CD4-positive, CD25-positive, alpha-beta regulatory T cell (primary cell): ENCODE measurements around the gene MAP3K9. TPM values are rescaled to one million over a fixed set of nuclear protein-coding genes. Genes with fewer than 3 reads are reported as not detected.
"Not testable (repeated sequence)": the region's sequence is repeated elsewhere in the genome, so short reads cannot be mapped to it uniquely, and the experiment has no call there.

Experiments used
- ATAC-seq, 2 donors: fragments of 150-1000 bp; cut with Tn5 transposase; one replicate each; pipeline ENCODE4 v1.10.0; 2021; ENCODE audit warnings: low read depth in 2 of 2, moderate number of reproducible peaks in 2 of 2, moderate library complexity in 1 of 2
- DNase-seq, 3 donors: peaks; one replicate each; pipeline versions ENCODE4 v3.0.0 to v3.0.0-alpha.2; 2012 to 2022; ENCODE audit warnings: mixed read lengths in 1 of 3
- H3K27ac ChIP-seq: one replicate; pipeline ENCODE4 v1.7.0; 2013; ENCODE audit warnings: mild to moderate bottlenecking, low read length; ENCODE audit not compliant: insufficient read depth, poor library complexity, severe bottlenecking
- H3K27me3 ChIP-seq: one replicate; pipeline ENCODE4 v1.7.0; 2013; ENCODE audit warnings: low read length; ENCODE audit not compliant: control insufficient read depth, insufficient read depth
- H3K36me3 ChIP-seq: one replicate; pipeline ENCODE4 v1.7.0; 2013; ENCODE audit warnings: mild to moderate bottlenecking, low read length, moderate library complexity; ENCODE audit not compliant: control insufficient read depth, insufficient read depth
- H3K4me1 ChIP-seq: 2 replicates; pipeline ENCODE4 v1.7.0; 2013; ENCODE audit warnings: mild to moderate bottlenecking, low read length; ENCODE audit not compliant: insufficient read depth, control insufficient read depth, poor library complexity, severe bottlenecking
- H3K4me3 ChIP-seq: one replicate; pipeline ENCODE4 v1.7.0; 2013; ENCODE audit warnings: low read depth, mild to moderate bottlenecking, low read length, moderate library complexity
- H3K9me3 ChIP-seq, 2 experiments: 1 replicate in 1 of 2; 2 replicates in 1 of 2; pipeline ENCODE4 v1.7.0; 2013; ENCODE audit warnings: low read length in 2 of 2, mild to moderate bottlenecking in 1 of 2, moderate library complexity in 1 of 2; ENCODE audit not compliant: control insufficient read depth in 2 of 2
- H3K27ac Mint-ChIP-seq, 3 donors: one replicate each; pipeline ENCODE4 v1.8.0; 2020 to 2022; ENCODE audit warnings: mild to moderate bottlenecking in 3 of 3, mixed read lengths in 3 of 3, moderate library complexity in 2 of 3
- H3K27me3 Mint-ChIP-seq: one replicate; pipeline ENCODE4 v1.8.0; 2022; ENCODE audit warnings: mild to moderate bottlenecking, mixed read lengths
- H3K36me3 Mint-ChIP-seq: one replicate; pipeline ENCODE4 v1.8.0; 2020; ENCODE audit warnings: mixed read lengths
- H3K4me1 Mint-ChIP-seq, 4 donors: one replicate each; pipeline ENCODE4 v1.8.0; 2020 to 2022; ENCODE audit warnings: mixed read lengths in 4 of 4, mild to moderate bottlenecking in 1 of 4
- H3K4me3 Mint-ChIP-seq, 4 donors: one replicate each; pipeline ENCODE4 v1.8.0; 2020 to 2022; ENCODE audit warnings: mild to moderate bottlenecking in 4 of 4, mixed read lengths in 4 of 4, moderate library complexity in 3 of 4
- H3K9me3 Mint-ChIP-seq, 7 donors: one replicate each; pipeline ENCODE4 v1.8.0; 2020 to 2022; ENCODE audit warnings: mixed read lengths in 7 of 7, mild to moderate bottlenecking in 3 of 7, moderate library complexity in 2 of 7
- polyA plus RNA-seq, 4 donors: library from polyadenylated mRNA; unstranded; fragments of 300-500 nt; fragmentation: Illumina TruSeq; gene quantifications; one replicate each; pipeline ENCODE4 v1.2.3, GENCODE V29; 2021
- total RNA-seq: library from RNA; stranded (reverse); gene quantifications from one replicate; pipeline ENCODE4 v1.2.3, GENCODE V29; 2022

Gene MAP3K9
- total RNA-seq (15.7 TPM), polyA plus RNA-seq (1 to 10 TPM; 1.1 to 1.7 (median 1.4) TPM)

DNA sequence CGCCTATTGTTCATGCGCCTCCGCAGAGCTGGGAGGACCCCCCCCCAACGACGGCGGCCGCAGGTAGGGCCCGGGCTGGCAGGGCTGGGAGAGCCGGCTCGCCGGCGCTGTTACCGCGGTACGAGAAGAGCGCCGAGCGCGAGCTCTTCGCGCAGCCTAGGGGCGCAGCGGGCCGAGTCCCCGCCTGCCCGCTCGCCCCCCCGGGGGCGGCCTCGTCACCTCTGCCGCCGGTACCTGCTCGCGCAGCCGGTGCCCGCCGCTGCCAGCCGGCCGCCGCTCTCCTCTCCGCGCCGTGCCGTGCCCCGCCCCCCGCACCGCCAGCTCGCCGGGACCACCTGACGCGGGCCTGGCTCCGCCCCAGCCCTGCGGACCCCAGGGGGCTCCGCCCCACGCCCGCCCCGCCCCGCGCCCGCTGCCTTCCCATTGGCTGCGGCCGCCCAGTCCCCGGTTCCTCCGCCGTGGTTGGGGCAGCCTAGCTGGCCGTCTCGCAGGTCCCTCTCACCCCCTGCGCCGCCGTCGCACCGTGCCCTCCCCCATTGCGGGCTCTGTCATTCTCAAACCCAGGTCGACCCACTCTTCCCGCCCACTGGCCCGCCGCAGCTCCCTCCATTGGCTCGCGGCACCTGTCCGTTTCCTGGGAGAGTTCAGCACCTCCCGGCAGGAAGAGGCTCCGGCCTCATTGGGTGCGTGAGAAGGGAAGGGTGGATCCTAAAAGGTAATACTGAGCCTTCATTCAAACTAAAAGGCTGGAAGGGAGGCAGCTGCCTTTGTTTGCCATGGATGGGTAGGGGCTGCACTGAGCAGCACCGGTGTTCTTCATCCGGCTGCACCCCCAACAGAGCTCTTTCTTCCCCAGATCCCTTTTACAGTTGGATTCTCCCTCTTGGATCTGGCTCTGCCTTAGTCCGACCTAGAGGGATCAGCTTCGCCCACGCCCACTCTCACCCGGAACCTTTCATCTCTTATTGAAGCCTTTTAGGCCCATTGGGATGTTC, at the start of gene MAP3K9:
TSS of gene MAP3K9 (minus strand) at position 289 of the 995 bp plus-strand sequence. CDS start 342 bp downstream, outside the sequence.
- ATAC-seq, result peak; percentile 84 to 86
- Histone ChIP-seq H3K36me3 (no peaks in the 10 kb centered on the region), H3K4me3 (peak within 1 kb of the TSS; percentile 75), H3K27me3 (no peaks in the 10 kb centered on the region), H3K4me1 (peaks cover 16% of the 10 kb centered on the region), H3K27ac (peak within 1 kb of the TSS; percentile 68), H3K9me3 (no peaks in the 10 kb centered on the region)
- Mint-ChIP-seq H3K36me3 (no peaks in the 10 kb centered on the region), H3K4me1 (peaks cover 0 to 17% (median 10%) of the 10 kb centered on the region in 4 donors), H3K9me3 (no peaks in the 10 kb centered on the region), H3K27ac (peak within 1 kb of the TSS; percentile 59 to 92 (median 87)), H3K27me3 (no peaks in the 10 kb centered on the region), H3K4me3 (peak within 1 kb of the TSS; percentile 82 to 93 (median 87))
- DNase-seq, result peak; percentile 80 to 98 (median 89)

- Histone ChIP-seq H3K27me3 (no peaks in the 10 kb centered on the region), H3K4me3 (no peak overlapping the region), H3K9me3 (no peaks in the 10 kb centered on the region), H3K27ac (no peak overlapping the region), H3K4me1 (no peaks in the 10 kb centered on the region), H3K36me3 (no peaks in the 10 kb centered on the region)
- peaks cover 0 to 3% (median 0%) of the 10 kb centered on the region in 7 donors for H3K9me3 Mint-ChIP-seq
- H3K27me3 Mint-ChIP-seq, result no peaks in the 10 kb centered on the region
- peaks cover 0 to 5% (median 0%) of the 10 kb centered on the region in 4 donors for H3K4me1 Mint-ChIP-seq
- DNase-seq, result no peak
- no peak overlapping the region for H3K27ac Mint-ChIP-seq
- H3K4me3 Mint-ChIP-seq, result no peak overlapping the region
- no peaks in the 10 kb centered on the region for H3K36me3 Mint-ChIP-seq
- no peak for ATAC-seq
These were observed 49.3 kb upstream of the MAP3K9 start for GRCh38 chr14:70858641-70859040.

DNA sequence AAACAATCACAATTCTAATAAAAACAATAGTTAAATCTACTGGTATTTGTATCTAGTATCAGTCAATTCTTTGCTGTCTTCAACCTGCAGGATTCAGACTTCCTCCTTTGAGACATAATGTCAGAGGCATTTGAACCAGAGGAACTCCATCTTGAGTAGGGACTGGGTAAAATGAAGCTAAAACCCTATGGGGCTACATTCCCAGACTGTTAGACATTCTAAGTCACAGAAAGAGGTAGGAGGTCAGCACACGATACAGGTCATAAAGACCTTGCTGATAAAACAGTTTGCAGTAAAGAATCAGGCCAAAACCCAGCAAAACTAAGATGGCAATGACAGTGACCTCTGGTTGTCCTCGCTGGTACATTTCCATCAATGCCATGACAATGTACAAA, 48.2 kb upstream of the MAP3K9 start:
- Mint-ChIP-seq H3K36me3 (no peaks in the 10 kb centered on the region), H3K27me3 (no peaks in the 10 kb centered on the region)
- no peak for ATAC-seq

GRCh38 chr14:70856851-70857495, 47.7 kb upstream of the MAP3K9 start:
- H3K27me3 Mint-ChIP-seq, result no peaks in the 10 kb centered on the region
- peaks cover 0 to 5% (median 0%) of the 10 kb centered on the region in 4 donors for H3K4me1 Mint-ChIP-seq
- no peaks in the 10 kb centered on the region for H3K4me1 ChIP-seq
- DNase-seq (peak in 1 of 3 donors; percentile 28), ATAC-seq (peak in 1 of 2 donors; percentile 31)
- H3K36me3 Mint-ChIP-seq, result no peaks in the 10 kb centered on the region
- H3K4me3 ChIP-seq, result no peak overlapping the region
- H3K27me3 ChIP-seq, result no peaks in the 10 kb centered on the region
- H3K9me3 Mint-ChIP-seq, result peaks cover 0 to 3% (median 0%) of the 10 kb centered on the region in 7 donors
- H3K9me3 ChIP-seq, result no peaks in the 10 kb centered on the region
- no peak overlapping the region for H3K27ac ChIP-seq
- no peak overlapping the region for H3K27ac Mint-ChIP-seq
- no peaks in the 10 kb centered on the region for H3K36me3 ChIP-seq
- H3K4me3 Mint-ChIP-seq, result no peak overlapping the region

More for the DNA sequence above, 48.2 kb upstream of the MAP3K9 start:
- H3K9me3 ChIP-seq, result no peaks in the 10 kb centered on the region
- Mint-ChIP-seq H3K4me3 (no peak overlapping the region), H3K27ac (no peak overlapping the region), H3K9me3 (peaks cover 0 to 3% (median 0%) of the 10 kb centered on the region in 7 donors), H3K4me1 (peaks cover 0 to 5% (median 0%) of the 10 kb centered on the region in 4 donors)
- no peaks in the 10 kb centered on the region for H3K36me3 ChIP-seq
- H3K27me3 ChIP-seq, result no peaks in the 10 kb centered on the region
- H3K27ac ChIP-seq, result no peak overlapping the region
- H3K4me3 ChIP-seq, result no peak overlapping the region
- DNase-seq, result no peak
- no peaks in the 10 kb centered on the region for H3K4me1 ChIP-seq

- no peak overlapping the region for H3K4me3 Mint-ChIP-seq
These were observed 46.2 kb upstream of the MAP3K9 start for GRCh38 chr14:70855486-70855885.

DNA sequence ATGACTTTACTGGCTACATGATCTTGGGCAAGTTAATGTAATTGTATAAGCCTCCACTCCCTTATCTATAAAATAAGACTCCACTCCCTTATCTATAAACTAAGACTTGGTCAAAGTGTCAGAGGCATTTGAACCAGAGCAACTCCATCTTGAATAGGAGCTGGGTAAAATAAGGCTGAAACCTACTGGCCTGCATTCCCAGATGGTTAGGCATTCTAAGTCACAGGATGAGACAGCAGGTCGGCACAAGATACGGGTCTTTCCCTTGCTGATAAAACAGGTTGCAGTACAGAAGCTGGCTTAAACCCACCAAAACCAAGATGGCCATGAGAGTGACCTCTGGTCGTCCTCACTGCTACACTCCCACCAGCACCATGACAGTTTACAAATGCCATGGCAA, 44.3 kb upstream of the MAP3K9 start:
- not testable (repeated sequence) for H3K4me1 Mint-ChIP-seq, H3K27me3 Mint-ChIP-seq, H3K9me3 Mint-ChIP-seq, H3K4me1 ChIP-seq, H3K4me3 Mint-ChIP-seq, H3K9me3 ChIP-seq, H3K27ac Mint-ChIP-seq, H3K27ac ChIP-seq, H3K36me3 ChIP-seq, H3K4me3 ChIP-seq, ATAC-seq, DNase-seq, H3K36me3 Mint-ChIP-seq, H3K27me3 ChIP-seq

More at GRCh38 chr14:70855486-70855885, 46.2 kb upstream of the MAP3K9 start:
- no peak for ATAC-seq
- Histone ChIP-seq H3K36me3 (no peaks in the 10 kb centered on the region), H3K27ac (no peak overlapping the region), H3K27me3 (no peaks in the 10 kb centered on the region), H3K4me3 (no peak overlapping the region), H3K4me1 (no peaks in the 10 kb centered on the region), H3K9me3 (no peaks in the 10 kb centered on the region)
- Mint-ChIP-seq H3K36me3 (no peaks in the 10 kb centered on the region), H3K27ac (no peak overlapping the region), H3K9me3 (peaks cover 0 to 3% (median 0%) of the 10 kb centered on the region in 7 donors), H3K4me1 (peaks cover 0 to 5% (median 0%) of the 10 kb centered on the region in 4 donors), H3K27me3 (no peaks in the 10 kb centered on the region)
- no peak for DNase-seq

- ATAC-seq, result no peak
- H3K9me3 ChIP-seq, result no peaks in the 10 kb centered on the region
- H3K9me3 Mint-ChIP-seq, result no peaks in the 10 kb centered on the region
- no peak for DNase-seq
- no peaks in the 10 kb centered on the region for H3K4me1 ChIP-seq
- H3K27ac Mint-ChIP-seq, result no peak overlapping the region
- H3K36me3 ChIP-seq, result no peaks in the 10 kb centered on the region
- H3K27ac ChIP-seq, result no peak overlapping the region
- no peak overlapping the region for H3K4me3 Mint-ChIP-seq
- H3K27me3 Mint-ChIP-seq, result peaks cover 7% of the 10 kb centered on the region
- no peak overlapping the region for H3K4me3 ChIP-seq
- H3K36me3 Mint-ChIP-seq, result no peaks in the 10 kb centered on the region
- H3K4me1 Mint-ChIP-seq, result peaks cover 0 to 2% (median 0%) of the 10 kb centered on the region in 4 donors
- peaks cover under 1% of the 10 kb centered on the region for H3K27me3 ChIP-seq
These were observed 38.2 kb upstream of the MAP3K9 start for GRCh38 chr14:70847406-70848090.
